Measurements from ENCODE around the gene MED17.

GRCh38 chr11:93767018-93767417 is 17.1 kb upstream of the MED17 start:
- TF ChIP-seq CTCF (IDR thresholded peaks at IDR 0.05; ENCODE audit: low read length): no peak
- no peak for TF ChIP-seq EZH2 (IDR thresholded peaks at IDR 0.05; ENCODE audit: borderline replicate concordance, low read length)

Measured in OCI-LY1 (cell line).